HL-60 (cell line): ENCODE measurements around the gene MAFG.

Experiments
- DNase-seq, 2 experiments: peaks; one replicate each; pipeline ENCODE4 v3.0.0-alpha.2; 2010 to 2020; ENCODE audit warnings: low read depth in 1 of 2, low spot score in 1 of 2
- H3K27ac ChIP-seq: fragments of 250-450 bp; sonication (Bioruptor Pico); replicated peaks from 2 replicates; pipeline ENCODE4 v1.5.1; 2020; ENCODE audit warnings: mild to moderate bottlenecking, moderate library complexity
- H3K27me3 ChIP-seq: fragments of 250-450 bp; sonication (Bioruptor Pico); 2 replicates; pipeline ENCODE4 v1.5.1; 2021; ENCODE audit warnings: mild to moderate bottlenecking, moderate library complexity; ENCODE audit not compliant: insufficient read depth, poor library complexity, severe bottlenecking
- H3K4me3 ChIP-seq: replicated peaks from 2 replicates; pipeline ENCODE4 v1.5.1; 2011; ENCODE audit warnings: mild to moderate bottlenecking, control low read depth, low read length; ENCODE audit not compliant: insufficient read depth
- CTCF ChIP-seq: IDR thresholded peaks from one replicate; pipeline ENCODE4 v1.5.1; 2011; ENCODE audit warnings: low read length, control low read depth, inconsistent platforms; ENCODE audit not compliant: insufficient read depth
- GABPA ChIP-seq: IDR thresholded peaks from 2 replicates; pipeline ENCODE4 v1.6.1; 2012; ENCODE audit warnings: low read depth
- POLR2AphosphoS5 ChIP-seq: IDR thresholded peaks from 2 replicates; pipeline ENCODE4 v1.6.1; 2012; ENCODE audit warnings: low read depth
- REST ChIP-seq: IDR thresholded peaks from 2 replicates; pipeline ENCODE4 v1.6.1; 2012; ENCODE audit warnings: low read depth; ENCODE audit not compliant: insufficient replicate concordance
- SPI1 ChIP-seq: IDR thresholded peaks from 2 replicates; pipeline ENCODE4 v1.6.1; 2012; ENCODE audit warnings: low read depth, mild to moderate bottlenecking, borderline replicate concordance

Gene MAFG

GRCh38 chr17:81909231-81909630, 18.3 kb downstream of the MAFG start:
- DNase-seq = no peak
- H3K4me3 ChIP-seq = no peak overlapping the region
- TF ChIP-seq POLR2AphosphoS5 (no peak), GABPA (no peak), CTCF (no peak)
- no peak overlapping the region for H3K27ac ChIP-seq
- H3K27me3 ChIP-seq = no peaks in the 10 kb centered on the region

GRCh38 chr17:81908793-81909192, 18.7 kb downstream of the MAFG start:
- H3K27me3 ChIP-seq = no peaks in the 10 kb centered on the region
- no peak for DNase-seq
- H3K27ac ChIP-seq = no peak overlapping the region
- no peak overlapping the region for H3K4me3 ChIP-seq
- TF ChIP-seq SPI1 = no peak
- TF ChIP-seq CTCF = no peak
- TF ChIP-seq GABPA = no peak
- TF ChIP-seq REST = no peak
- TF ChIP-seq POLR2AphosphoS5 = no peak

GRCh38 chr17:81907219-81908145, 20.1 kb downstream of the MAFG start:
- DNase-seq = no peak
- Histone ChIP-seq H3K4me3 (no peak overlapping the region), H3K27ac (no peak overlapping the region), H3K27me3 (no peaks in the 10 kb centered on the region)
- TF ChIP-seq GABPA = no peak
- TF ChIP-seq REST = no peak
- TF ChIP-seq POLR2AphosphoS5 = no peak
- TF ChIP-seq CTCF = no peak
- no peak for TF ChIP-seq SPI1
